GM21529 (cell line): ENCODE results near the gene C3AR1.

Source experiments
- ATAC-seq: cut with Tn5 transposase; IDR thresholded peaks from one replicate; pipeline ENCODE4 v1.9.1; 2021; ENCODE audit not compliant: unreplicated experiment

C3AR1 gene

GRCh38 chr12:8058506-8058905 lies 7.7 kb downstream of the C3AR1 start:
- ATAC-seq = no peak

- no peak for ATAC-seq
Observed at GRCh38 chr12:8057839-8058238, 8.3 kb downstream of the C3AR1 start.

GRCh38 chr12:8057306-8057705 lies 8.9 kb downstream of the C3AR1 start:
- ATAC-seq = no peak

- ATAC-seq = no peak
Observed at GRCh38 chr12:8054816-8055215, 11.3 kb downstream of the C3AR1 start.

- ATAC-seq = no peak
Observed at GRCh38 chr12:8052679-8053078, 13.5 kb downstream of the C3AR1 start.

- no peak for ATAC-seq
Observed at GRCh38 chr12:8050600-8051250, 15.4 kb downstream of the C3AR1 start.

- ATAC-seq = no peak
Observed at GRCh38 chr12:8048906-8049305, 17.3 kb downstream of the C3AR1 start.

- ATAC-seq = no peak
Observed at GRCh38 chr12:8047842-8048241, 18.3 kb downstream of the C3AR1 start.

- peak; percentile 52 for ATAC-seq
Observed at GRCh38 chr12:8045952-8046944, 19.9 kb downstream of the C3AR1 start.

- no peak for ATAC-seq
Observed at GRCh38 chr12:8040791-8041190, 25.4 kb downstream of the C3AR1 start.

- no peak for ATAC-seq
Observed at GRCh38 chr12:8038659-8039114, 27.5 kb downstream of the C3AR1 start.

GRCh38 chr12:8037947-8038346 lies 28.2 kb downstream of the C3AR1 start:
- no peak for ATAC-seq

GRCh38 chr12:8037046-8037663 lies 29.0 kb downstream of the C3AR1 start:
- no peak for ATAC-seq

GRCh38 chr12:8036346-8036745 lies 29.8 kb downstream of the C3AR1 start:
- no peak for ATAC-seq

GRCh38 chr12:8035440-8036010 lies 30.6 kb downstream of the C3AR1 start:
- ATAC-seq = no peak

GRCh38 chr12:8034802-8035201 lies 31.4 kb downstream of the C3AR1 start:
- ATAC-seq = no peak

GRCh38 chr12:8033153-8034044 lies 32.8 kb downstream of the C3AR1 start:
- ATAC-seq = peak; percentile 22

GRCh38 chr12:8032242-8033152 lies 33.7 kb downstream of the C3AR1 start, which contains the start of gene FOXJ2:
Gene FOXJ2 (plus strand): TSS chr12:8032716. CDS start chr12:8039833, 7,117 bp downstream.
- peak; percentile 65 for ATAC-seq

- no peak for ATAC-seq
Observed at GRCh38 chr12:8031872-8032241, 34.3 kb downstream of the C3AR1 start.
